HL-60/S4 treated with retinoic acid at 250 ng/mL for 4 days and 3 days (cell line): ENCODE results near the gene BCL2A1.
"Not testable (repeated sequence)": the region's sequence is repeated elsewhere in the genome, so short reads cannot be mapped to it uniquely, and the experiment has no call there.

ENCODE experiments used
- in situ Hi-C: fragments of 300-500 bp; cut with MboI; formaldehyde crosslinking; loops from 2 replicates; pipeline ENCODE4 v1.7.0; 2022; ENCODE audit warnings: low sequenced_read_pairs

Gene BCL2A1

DNA sequence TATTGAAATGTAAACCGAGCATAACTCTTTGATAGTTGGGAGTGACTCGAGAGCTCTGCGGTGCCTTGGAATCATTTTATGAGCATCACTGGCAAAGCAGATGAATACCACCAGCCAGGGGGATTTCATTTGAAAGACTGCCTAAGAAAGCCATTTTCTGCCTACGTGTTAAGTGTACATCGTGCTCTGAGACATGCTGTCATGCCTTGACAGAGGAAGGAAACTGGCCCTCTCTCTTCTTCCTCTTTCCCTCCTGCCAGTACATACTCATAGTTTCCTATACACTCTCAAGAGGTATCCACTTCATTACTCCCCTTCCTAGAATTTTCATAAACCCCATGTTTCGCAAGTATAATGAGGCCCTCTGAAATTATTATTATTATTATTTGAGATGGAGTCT lies 8.8 kb downstream of the BCL2A1 start:
- in situ Hi-C loops, result no loop called here

GRCh38 chr15:79960502-79961212 lies 10.3 kb downstream of the BCL2A1 start:
- in situ Hi-C loops, result no loop called here

- in situ Hi-C loops, result no loop called here
Measured at GRCh38 chr15:79957741-79958140, 13.3 kb downstream of the BCL2A1 start.

GRCh38 chr15:79956354-79956939 lies 14.5 kb downstream of the BCL2A1 start:
- in situ Hi-C loops, result no loop called here

- in situ Hi-C loops, result no loop called here
Measured at GRCh38 chr15:79954661-79955060, 16.3 kb downstream of the BCL2A1 start.

GRCh38 chr15:79953951-79954444 lies 17.0 kb downstream of the BCL2A1 start:
- in situ Hi-C loops, result no loop called here

DNA sequence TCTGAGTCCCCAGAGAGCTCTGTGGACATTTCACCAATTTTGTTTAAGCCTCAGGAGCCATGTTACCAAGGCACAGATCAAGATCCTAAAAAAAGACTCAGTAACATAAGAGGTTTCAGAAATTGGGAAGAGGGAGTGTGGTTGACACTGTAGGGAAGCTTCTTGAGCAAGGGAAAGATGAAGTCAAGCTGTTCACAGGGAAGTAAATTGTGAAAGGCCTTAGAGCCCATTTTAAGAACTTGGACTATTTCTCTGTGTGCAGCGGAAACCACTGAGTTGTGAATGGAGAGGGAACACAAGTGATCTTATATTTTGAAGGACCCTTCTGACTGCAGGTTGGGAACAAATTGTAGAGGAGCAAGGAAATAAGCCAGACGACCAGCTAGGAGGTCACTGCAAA lies 18.7 kb downstream of the BCL2A1 start:
- in situ Hi-C loops, result no loop called here

- in situ Hi-C loops, result no loop called here
Measured at GRCh38 chr15:79950247-79950646, 20.7 kb downstream of the BCL2A1 start.

DNA sequence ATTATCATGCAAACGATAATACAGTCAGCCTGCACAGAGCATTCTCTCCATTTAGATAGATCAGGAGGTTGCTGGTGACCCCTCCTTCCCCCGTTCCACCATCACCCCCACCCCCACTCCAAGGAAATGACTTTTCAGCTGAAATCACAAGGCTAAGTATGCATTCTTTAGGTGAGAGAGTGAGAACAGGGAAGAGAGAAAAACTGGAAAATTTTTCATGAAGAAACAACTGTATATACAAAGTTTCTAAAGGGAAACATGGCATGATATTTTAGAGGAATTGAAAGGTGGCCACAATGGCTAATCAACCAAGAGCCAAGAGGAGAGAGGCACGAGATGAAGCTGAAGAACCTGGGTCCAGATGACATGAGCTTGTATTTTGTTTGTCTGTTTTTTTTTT lies 22.2 kb downstream of the BCL2A1 start:
- in situ Hi-C loops, result no loop called here

DNA sequence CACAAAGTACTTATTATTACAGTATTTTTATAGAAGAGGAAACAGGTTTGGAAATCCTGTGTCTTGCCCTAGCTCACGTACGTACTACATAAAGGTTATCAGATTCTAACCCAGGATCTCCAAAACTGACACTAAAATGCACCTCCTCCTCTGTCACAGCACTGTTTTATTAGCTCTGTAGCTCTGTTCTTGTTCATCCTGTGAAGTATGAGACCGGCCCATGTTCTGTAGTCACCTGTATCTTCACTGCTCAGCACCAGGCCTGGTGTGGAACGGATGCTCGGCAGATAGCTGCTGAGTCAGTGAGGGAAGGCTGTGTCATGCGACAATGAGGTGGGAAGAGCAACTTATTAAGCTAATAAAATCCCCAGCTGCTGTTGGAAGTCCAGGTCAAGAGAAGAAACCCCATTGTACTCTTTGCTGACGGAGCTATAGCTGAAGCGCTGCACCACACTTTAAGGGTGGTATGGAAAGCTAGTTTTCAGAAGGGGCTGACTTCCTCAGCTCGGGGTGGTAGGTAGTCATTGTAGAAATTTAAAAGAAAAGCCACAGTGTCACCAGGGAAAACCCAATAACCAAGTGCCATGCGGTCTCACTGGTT lies 22.8 kb downstream of the BCL2A1 start:
- in situ Hi-C loops, result no loop called here

- in situ Hi-C loops, result no loop called here
Measured at GRCh38 chr15:79947009-79947408, 24.0 kb downstream of the BCL2A1 start.

- in situ Hi-C loops, result no loop called here
Measured at GRCh38 chr15:79944622-79945021, 26.4 kb downstream of the BCL2A1 start.

GRCh38 chr15:79943820-79944219 lies 27.2 kb downstream of the BCL2A1 start:
- in situ Hi-C loops, result no loop called here

DNA sequence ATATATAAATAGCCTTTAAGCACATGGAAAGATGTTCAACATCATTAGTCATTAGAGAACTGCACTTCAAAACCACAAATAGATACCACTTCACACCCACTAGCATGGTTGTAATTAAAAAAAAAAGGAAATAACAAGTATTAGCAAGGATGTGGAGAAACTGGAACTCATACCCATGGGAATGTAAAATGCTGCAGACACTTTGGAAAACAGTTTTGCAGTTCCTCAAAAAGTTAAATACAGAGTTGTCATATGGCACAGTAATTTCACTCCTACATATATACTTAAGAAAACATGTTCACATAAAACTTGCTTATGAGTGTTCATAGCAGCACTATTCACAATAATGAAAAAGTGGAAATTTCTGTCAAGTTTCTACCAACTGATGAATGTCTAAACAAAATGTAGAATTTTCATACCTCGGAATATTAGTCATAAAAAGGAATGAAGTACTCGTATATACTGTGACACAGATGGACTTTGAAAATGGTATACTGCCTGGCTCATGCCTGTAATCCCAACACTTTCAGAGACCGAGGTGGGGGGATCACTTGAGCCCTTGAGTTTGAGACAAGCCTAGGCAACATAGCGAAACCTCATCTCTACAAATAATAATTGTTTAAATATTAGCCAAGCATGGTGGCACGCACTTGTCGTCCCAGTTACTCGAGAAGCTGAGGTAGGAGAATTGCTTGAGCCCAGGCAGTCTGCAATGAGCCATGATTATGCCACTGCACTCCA lies 28.1 kb downstream of the BCL2A1 start:
- in situ Hi-C loops, result no loop called here

- in situ Hi-C loops, result no loop called here
Measured at GRCh38 chr15:79939399-79939798, 31.6 kb downstream of the BCL2A1 start.

DNA sequence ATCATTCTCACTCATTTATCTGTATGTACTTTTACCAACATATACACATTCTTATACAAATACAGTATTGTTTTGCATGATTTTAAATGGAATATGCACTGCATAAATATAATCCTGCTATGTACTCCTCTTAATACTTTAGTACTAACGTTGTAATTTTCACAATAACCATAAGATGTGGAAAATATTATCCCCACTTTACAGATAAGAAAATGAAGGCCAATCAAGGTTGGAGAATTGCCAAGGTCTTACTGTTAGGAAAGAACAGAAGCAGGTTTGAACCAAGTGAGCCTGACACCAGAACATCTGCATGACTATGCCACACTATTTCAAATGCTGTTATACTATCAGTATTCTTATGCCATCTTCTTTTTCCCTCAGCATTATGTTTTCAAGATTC lies 32.9 kb downstream of the BCL2A1 start:
- in situ Hi-C loops, result no loop called here

DNA sequence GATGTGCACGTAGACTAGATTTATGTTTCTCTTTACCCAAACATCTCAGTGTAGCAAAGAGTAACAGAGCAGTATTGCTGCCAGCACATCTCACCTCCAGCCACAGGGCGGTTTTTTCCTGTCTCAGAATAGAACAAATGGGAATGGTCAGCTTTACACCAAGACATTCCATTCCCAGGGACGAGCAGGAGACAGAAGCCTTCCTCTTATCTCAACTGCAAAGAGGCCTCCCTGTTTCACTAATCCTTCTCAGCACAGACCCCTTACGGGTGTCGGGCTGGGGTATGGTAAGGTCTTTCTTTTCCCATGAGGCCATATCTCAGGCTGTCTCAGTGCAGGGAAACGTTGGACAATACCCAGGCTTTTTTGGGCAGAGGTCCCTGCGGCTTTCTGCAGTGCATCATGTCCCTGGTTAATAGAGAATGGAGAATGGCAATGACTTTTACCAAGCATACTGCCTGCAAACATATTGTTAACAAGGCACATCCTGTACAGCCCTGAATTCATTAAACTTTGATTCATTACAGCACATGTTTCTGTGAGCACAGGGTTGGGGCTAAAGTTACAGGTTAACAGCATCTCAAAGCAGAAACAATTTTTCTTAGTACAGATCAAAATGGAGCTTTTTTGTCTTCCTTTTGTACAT lies 35.3 kb downstream of the BCL2A1 start:
- in situ Hi-C loops, result not testable (repeated sequence)

DNA sequence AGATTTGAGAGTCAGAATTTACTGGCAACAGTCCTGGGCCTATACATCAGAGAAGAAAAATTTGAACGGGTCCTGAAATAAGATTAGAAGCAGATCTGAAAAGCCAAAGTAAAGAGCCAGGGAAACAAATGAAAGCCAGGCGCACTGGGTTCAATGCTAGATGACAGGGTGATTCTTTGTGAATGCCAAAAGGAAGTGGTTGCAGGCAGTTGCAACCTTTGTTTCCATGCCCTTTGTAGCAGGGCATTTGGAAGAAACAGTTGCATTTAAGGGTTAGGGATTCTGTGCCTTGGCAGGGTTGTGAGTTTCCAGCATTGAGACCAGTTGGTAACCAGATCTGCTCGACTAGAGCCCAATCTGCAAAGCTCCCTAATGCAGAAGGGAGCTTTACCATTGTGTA lies 37.8 kb downstream of the BCL2A1 start:
- in situ Hi-C loops, result no loop called here

- in situ Hi-C loops, result no loop called here
Measured at GRCh38 chr15:79932447-79932846, 38.5 kb downstream of the BCL2A1 start.

DNA sequence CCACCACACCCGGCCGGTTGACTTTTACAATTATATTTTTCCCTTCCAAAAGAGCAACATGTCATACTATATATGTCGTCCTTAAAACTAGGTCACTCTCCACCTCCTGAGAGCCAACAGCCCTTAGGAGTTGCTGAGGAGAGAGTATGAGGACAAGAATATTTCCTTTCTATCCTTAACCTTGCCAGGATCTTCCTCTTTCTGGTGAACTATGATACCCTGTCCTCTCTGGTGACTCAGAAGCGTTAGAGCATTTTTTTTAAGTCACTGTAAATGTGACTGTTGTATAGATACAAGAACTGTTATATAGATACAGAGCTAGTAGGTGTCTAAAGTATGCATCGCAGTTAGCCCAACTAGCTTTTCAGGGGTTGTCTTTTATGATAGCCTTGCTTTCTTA lies 40.5 kb downstream of the BCL2A1 start:
- in situ Hi-C loops, result no loop called here

DNA sequence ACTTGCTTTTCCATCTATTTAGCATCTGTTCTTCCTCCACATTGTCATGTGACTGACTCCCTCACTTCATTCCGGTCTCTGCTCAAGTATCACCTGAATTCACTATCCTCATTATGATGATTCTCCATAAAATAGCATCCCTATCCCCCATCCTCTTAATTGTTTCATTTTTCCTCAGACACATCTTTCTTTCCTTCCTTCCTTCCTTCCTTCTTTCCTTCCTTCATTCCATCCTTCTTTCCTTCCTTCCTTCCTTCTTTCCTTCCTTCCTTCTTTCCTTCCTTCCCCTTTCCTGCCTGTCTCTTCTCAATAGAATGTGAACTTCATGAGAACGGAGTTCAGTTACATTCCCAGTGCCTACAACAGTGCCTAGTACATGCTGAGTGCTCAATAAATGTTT lies 41.6 kb downstream of the BCL2A1 start:
- in situ Hi-C loops, result no loop called here
